Neutrophil (primary cell): ENCODE data around the gene SPHK2.

Source experiments
- H3K27ac ChIP-seq: fragments of 200-600 bp; sonication (generic); 2 replicates; pipeline ENCODE4 v1.5.1; 2016; ENCODE audit warnings: mild to moderate bottlenecking, moderate library complexity
- H3K27me3 ChIP-seq: fragments of 200-600 bp; sonication (generic); 2 replicates; pipeline ENCODE4 v1.6.0; 2016; ENCODE audit warnings: mild to moderate bottlenecking
- H3K36me3 ChIP-seq: fragments of 200-600 bp; sonication (generic); 2 replicates; pipeline ENCODE4 v1.5.1; 2017
- H3K4me1 ChIP-seq, 2 experiments: fragments of 200-600 bp in 1 of 2; sonication (generic) in 1 of 2; 1 replicate in 1 of 2; 2 replicates in 1 of 2; pipeline versions ENCODE4 v1.5.1 to v1.6.1; 2013 to 2016; ENCODE audit warnings: low read depth in 1 of 2, low read length in 1 of 2, mild to moderate bottlenecking in 1 of 2, moderate library complexity in 1 of 2; ENCODE audit not compliant: control insufficient read depth in 1 of 2, insufficient read depth in 1 of 2
- H3K4me3 ChIP-seq, 2 experiments: fragments of 200-600 bp in 1 of 2; sonication (generic) in 1 of 2; 1 replicate in 1 of 2; 2 replicates in 1 of 2; pipeline ENCODE4 v1.5.1; 2013 to 2016; ENCODE audit warnings: low read depth in 1 of 2, low read length in 1 of 2, mild to moderate bottlenecking in 1 of 2, moderate library complexity in 1 of 2
- H3K9me3 ChIP-seq: fragments of 200-600 bp; sonication (generic); 2 replicates; pipeline ENCODE4 v1.5.1; 2016
- CTCF ChIP-seq: fragments of 200-600 bp; sonication (generic); IDR thresholded peaks from 2 replicates; pipeline ENCODE4 v1.5.1; 2016; ENCODE audit warnings: antibody characterized with exemption

The SPHK2 gene

GRCh38 chr19:48632692-48633147 lies 13.4 kb downstream of the SPHK2 start:
- H3K36me3 ChIP-seq, result peaks cover 54% of the 10 kb centered on the region

GRCh38 chr19:48633148-48634035 lies 14.1 kb downstream of the SPHK2 start:
- no peaks in the 10 kb centered on the region for H3K27me3 ChIP-seq
- TF ChIP-seq CTCF, result no peak
- H3K4me3 ChIP-seq, result peak overlapping the region in 1 of 2 experiments; percentile 87
- no peaks in the 10 kb centered on the region for H3K9me3 ChIP-seq
- peaks cover 50% of the 10 kb centered on the region for H3K36me3 ChIP-seq
- peak overlapping the region; percentile 96 for H3K27ac ChIP-seq
- peaks cover 63 to 66% of the 10 kb centered on the region in 2 experiments for H3K4me1 ChIP-seq

More at GRCh38 chr19:48632692-48633147, 13.4 kb downstream of the SPHK2 start:
- Histone ChIP-seq H3K9me3 (no peaks in the 10 kb centered on the region), H3K4me1 (peaks cover 57 to 63% of the 10 kb centered on the region in 2 experiments), H3K27ac (peak overlapping the region; percentile 96), H3K4me3 (no peak overlapping the region), H3K27me3 (no peaks in the 10 kb centered on the region)
- no peak for TF ChIP-seq CTCF

GRCh38 chr19:48634036-48634342 lies 14.7 kb downstream of the SPHK2 start:
- Histone ChIP-seq H3K27me3 (no peaks in the 10 kb centered on the region), H3K4me3 (peak overlapping the region; percentile 37 to 87), H3K4me1 (peaks cover 69 to 72% of the 10 kb centered on the region in 2 experiments), H3K9me3 (no peaks in the 10 kb centered on the region), H3K27ac (peak overlapping the region; percentile 96), H3K36me3 (peaks cover 44% of the 10 kb centered on the region)
- no peak for TF ChIP-seq CTCF

GRCh38 chr19:48634424-48635262 lies 15.3 kb downstream of the SPHK2 start:
- Histone ChIP-seq H3K27ac (peak overlapping the region; percentile 96), H3K9me3 (no peaks in the 10 kb centered on the region), H3K27me3 (no peaks in the 10 kb centered on the region), H3K4me3 (peak overlapping the region; percentile 87 to 90), H3K4me1 (peaks cover 71 to 77% of the 10 kb centered on the region in 2 experiments), H3K36me3 (peaks cover 37% of the 10 kb centered on the region)
- peak; percentile 9 for TF ChIP-seq CTCF

GRCh38 chr19:48635263-48635965 lies 16.1 kb downstream of the SPHK2 start:
- TF ChIP-seq CTCF, result no peak
- peaks cover 64 to 74% of the 10 kb centered on the region in 2 experiments for H3K4me1 ChIP-seq
- H3K9me3 ChIP-seq, result no peaks in the 10 kb centered on the region
- H3K4me3 ChIP-seq, result peak overlapping the region; percentile 87 to 90
- no peaks in the 10 kb centered on the region for H3K27me3 ChIP-seq
- peaks cover 30% of the 10 kb centered on the region for H3K36me3 ChIP-seq
- H3K27ac ChIP-seq, result peak overlapping the region; percentile 96
